Retina (tissue), 1 donor: ENCODE data around the gene C21orf91.
"Not testable (repeated sequence)": the region's sequence is repeated elsewhere in the genome, so short reads cannot be mapped to it uniquely, and the experiment has no call there.

Source experiments
- DNase-seq: peaks from one replicate; pipeline ENCODE4 v3.0.0-alpha.2; 2016

C21orf91 gene

GRCh38 chr21:17775431-17776126, 43.6 kb downstream of the C21orf91 start:
- no peak for DNase-seq

- DNase-seq, result not testable (repeated sequence)
Measured at GRCh38 chr21:17775021-17775420, 44.1 kb downstream of the C21orf91 start.

- DNase-seq, result no peak
Measured at GRCh38 chr21:17769447-17769845, 49.7 kb downstream of the C21orf91 start.

GRCh38 chr21:17768840-17769446, 50.2 kb downstream of the C21orf91 start:
- no peak for DNase-seq

GRCh38 chr21:17765207-17765606, 53.9 kb downstream of the C21orf91 start:
- DNase-seq, result no peak

- DNase-seq, result no peak
Measured at GRCh38 chr21:17763288-17764037, 55.7 kb downstream of the C21orf91 start.

GRCh38 chr21:17759511-17760178, 59.5 kb downstream of the C21orf91 start:
- no peak for DNase-seq

- no peak for DNase-seq
Measured at GRCh38 chr21:17758683-17759082, 60.5 kb downstream of the C21orf91 start.

GRCh38 chr21:17757671-17758070, 61.5 kb downstream of the C21orf91 start:
- DNase-seq, result no peak

GRCh38 chr21:17753736-17754135, 65.4 kb downstream of the C21orf91 start:
- DNase-seq, result no peak

GRCh38 chr21:17752171-17752570, 67.0 kb downstream of the C21orf91 start:
- no peak for DNase-seq

- DNase-seq, result no peak
Measured at GRCh38 chr21:17746920-17747319, 72.2 kb downstream of the C21orf91 start.

- DNase-seq, result no peak
Measured at GRCh38 chr21:17745086-17745485, 74.1 kb downstream of the C21orf91 start.

- no peak for DNase-seq
Measured at GRCh38 chr21:17742940-17743592, 76.1 kb downstream of the C21orf91 start.

- DNase-seq, result no peak
Measured at GRCh38 chr21:17742181-17742580, 77.0 kb downstream of the C21orf91 start.
